H1 (cell line): ENCODE data around the gene FHAD1. TPM values are rescaled to one million over a fixed set of nuclear protein-coding genes. Genes with fewer than 3 reads are reported as not detected.

Experiments
- SIX5 ChIP-seq: IDR thresholded peaks from 2 replicates; pipeline ENCODE4 v1.6.1; 2011; ENCODE audit warnings: mild to moderate bottlenecking, low read depth, low read length
- polyA plus RNA-seq, 7 experiments: library from polyadenylated mRNA; depleted of rRNA in 3 of 7; stranded (reverse) in 5 of 7; unstranded in 2 of 7; fragments of >200 nt in 5 of 7; fragments of 200-250 nt in 2 of 7; gene quantifications; 1 replicate in 5 of 7; 2 replicates in 1 of 7; 4 replicates in 1 of 7; pipeline versions ENCODE4 v1.2.1 to v1.2.3, GENCODE V29; 2011 to 2013; ENCODE audit warnings: missing spikeins in 2 of 7, mixed read lengths in 2 of 7
- total RNA-seq: library from RNA; stranded (reverse); fragmentation: NEBNext Ultra II Directional; extraction: Animal tissue kit (Norgen Biotek cat#: 25700); gene quantifications from 2 replicates; pipeline ENCODE4 v1.2.1, GENCODE V29; 2021
- TF ChIP-seq, protein P1 (sequence below): fragments of 300-600 bp; sonication (generic); IDR thresholded peaks from 2 replicates; pipeline ENCODE4 v1.7.1; 2012; ENCODE audit warnings: low read length, moderate library complexity, mild to moderate bottlenecking, inconsistent platforms; ENCODE audit not compliant: insufficient replicate concordance
- TF ChIP-seq, protein P2 (sequence below): IDR thresholded peaks from 2 replicates; pipeline ENCODE4 v1.6.1; 2011; ENCODE audit warnings: low read depth, mild to moderate bottlenecking, low read length; ENCODE audit not compliant: insufficient read depth

FHAD1 gene
- total and polyA plus RNA-seq, 2 of the 8 experiments (the other 6 are each of a cell fraction or from before 2014, with no cell fraction given), result 0.39 to 0.69 TPM

GRCh38 chr1:15201849-15202551 lies 45.0 kb upstream of the FHAD1 start (continued):
- TF ChIP-seq, protein P1, sequence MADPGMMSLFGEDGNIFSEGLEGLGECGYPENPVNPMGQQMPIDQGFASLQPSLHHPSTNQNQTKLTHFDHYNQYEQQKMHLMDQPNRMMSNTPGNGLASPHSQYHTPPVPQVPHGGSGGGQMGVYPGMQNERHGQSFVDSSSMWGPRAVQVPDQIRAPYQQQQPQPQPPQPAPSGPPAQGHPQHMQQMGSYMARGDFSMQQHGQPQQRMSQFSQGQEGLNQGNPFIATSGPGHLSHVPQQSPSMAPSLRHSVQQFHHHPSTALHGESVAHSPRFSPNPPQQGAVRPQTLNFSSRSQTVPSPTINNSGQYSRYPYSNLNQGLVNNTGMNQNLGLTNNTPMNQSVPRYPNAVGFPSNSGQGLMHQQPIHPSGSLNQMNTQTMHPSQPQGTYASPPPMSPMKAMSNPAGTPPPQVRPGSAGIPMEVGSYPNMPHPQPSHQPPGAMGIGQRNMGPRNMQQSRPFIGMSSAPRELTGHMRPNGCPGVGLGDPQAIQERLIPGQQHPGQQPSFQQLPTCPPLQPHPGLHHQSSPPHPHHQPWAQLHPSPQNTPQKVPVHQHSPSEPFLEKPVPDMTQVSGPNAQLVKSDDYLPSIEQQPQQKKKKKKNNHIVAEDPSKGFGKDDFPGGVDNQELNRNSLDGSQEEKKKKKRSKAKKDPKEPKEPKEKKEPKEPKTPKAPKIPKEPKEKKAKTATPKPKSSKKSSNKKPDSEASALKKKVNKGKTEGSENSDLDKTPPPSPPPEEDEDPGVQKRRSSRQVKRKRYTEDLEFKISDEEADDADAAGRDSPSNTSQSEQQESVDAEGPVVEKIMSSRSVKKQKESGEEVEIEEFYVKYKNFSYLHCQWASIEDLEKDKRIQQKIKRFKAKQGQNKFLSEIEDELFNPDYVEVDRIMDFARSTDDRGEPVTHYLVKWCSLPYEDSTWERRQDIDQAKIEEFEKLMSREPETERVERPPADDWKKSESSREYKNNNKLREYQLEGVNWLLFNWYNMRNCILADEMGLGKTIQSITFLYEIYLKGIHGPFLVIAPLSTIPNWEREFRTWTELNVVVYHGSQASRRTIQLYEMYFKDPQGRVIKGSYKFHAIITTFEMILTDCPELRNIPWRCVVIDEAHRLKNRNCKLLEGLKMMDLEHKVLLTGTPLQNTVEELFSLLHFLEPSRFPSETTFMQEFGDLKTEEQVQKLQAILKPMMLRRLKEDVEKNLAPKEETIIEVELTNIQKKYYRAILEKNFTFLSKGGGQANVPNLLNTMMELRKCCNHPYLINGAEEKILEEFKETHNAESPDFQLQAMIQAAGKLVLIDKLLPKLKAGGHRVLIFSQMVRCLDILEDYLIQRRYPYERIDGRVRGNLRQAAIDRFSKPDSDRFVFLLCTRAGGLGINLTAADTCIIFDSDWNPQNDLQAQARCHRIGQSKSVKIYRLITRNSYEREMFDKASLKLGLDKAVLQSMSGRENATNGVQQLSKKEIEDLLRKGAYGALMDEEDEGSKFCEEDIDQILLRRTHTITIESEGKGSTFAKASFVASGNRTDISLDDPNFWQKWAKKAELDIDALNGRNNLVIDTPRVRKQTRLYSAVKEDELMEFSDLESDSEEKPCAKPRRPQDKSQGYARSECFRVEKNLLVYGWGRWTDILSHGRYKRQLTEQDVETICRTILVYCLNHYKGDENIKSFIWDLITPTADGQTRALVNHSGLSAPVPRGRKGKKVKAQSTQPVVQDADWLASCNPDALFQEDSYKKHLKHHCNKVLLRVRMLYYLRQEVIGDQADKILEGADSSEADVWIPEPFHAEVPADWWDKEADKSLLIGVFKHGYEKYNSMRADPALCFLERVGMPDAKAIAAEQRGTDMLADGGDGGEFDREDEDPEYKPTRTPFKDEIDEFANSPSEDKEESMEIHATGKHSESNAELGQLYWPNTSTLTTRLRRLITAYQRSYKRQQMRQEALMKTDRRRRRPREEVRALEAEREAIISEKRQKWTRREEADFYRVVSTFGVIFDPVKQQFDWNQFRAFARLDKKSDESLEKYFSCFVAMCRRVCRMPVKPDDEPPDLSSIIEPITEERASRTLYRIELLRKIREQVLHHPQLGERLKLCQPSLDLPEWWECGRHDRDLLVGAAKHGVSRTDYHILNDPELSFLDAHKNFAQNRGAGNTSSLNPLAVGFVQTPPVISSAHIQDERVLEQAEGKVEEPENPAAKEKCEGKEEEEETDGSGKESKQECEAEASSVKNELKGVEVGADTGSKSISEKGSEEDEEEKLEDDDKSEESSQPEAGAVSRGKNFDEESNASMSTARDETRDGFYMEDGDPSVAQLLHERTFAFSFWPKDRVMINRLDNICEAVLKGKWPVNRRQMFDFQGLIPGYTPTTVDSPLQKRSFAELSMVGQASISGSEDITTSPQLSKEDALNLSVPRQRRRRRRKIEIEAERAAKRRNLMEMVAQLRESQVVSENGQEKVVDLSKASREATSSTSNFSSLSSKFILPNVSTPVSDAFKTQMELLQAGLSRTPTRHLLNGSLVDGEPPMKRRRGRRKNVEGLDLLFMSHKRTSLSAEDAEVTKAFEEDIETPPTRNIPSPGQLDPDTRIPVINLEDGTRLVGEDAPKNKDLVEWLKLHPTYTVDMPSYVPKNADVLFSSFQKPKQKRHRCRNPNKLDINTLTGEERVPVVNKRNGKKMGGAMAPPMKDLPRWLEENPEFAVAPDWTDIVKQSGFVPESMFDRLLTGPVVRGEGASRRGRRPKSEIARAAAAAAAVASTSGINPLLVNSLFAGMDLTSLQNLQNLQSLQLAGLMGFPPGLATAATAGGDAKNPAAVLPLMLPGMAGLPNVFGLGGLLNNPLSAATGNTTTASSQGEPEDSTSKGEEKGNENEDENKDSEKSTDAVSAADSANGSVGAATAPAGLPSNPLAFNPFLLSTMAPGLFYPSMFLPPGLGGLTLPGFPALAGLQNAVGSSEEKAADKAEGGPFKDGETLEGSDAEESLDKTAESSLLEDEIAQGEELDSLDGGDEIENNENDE, result no peak
- TF ChIP-seq, protein P2, sequence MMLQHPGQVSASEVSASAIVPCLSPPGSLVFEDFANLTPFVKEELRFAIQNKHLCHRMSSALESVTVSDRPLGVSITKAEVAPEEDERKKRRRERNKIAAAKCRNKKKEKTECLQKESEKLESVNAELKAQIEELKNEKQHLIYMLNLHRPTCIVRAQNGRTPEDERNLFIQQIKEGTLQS, result no peak
- TF ChIP-seq SIX5, result no peak
- TF ChIP-seq, all 59 proteins: peak for 0
